Breast epithelium (tissue), 3 donors: ENCODE measurements around the gene PIAS1.

Experiments
- CTCF ChIP-seq, 3 donors: fragments of 450-650 bp; IDR thresholded peaks; one replicate each; pipeline ENCODE4 v1.5.1; 2016 to 2017; ENCODE audit warnings: antibody characterized with exemption in 3 of 3, mild to moderate bottlenecking in 3 of 3, moderate library complexity in 3 of 3
- POLR2A ChIP-seq: fragments of 450-650 bp; IDR thresholded peaks from one replicate; pipeline ENCODE4 v1.6.1; 2016; ENCODE audit warnings: antibody characterized with exemption, mild to moderate bottlenecking, moderate library complexity
- POLR2AphosphoS5 ChIP-seq, 3 donors: sonication (generic); formaldehyde crosslinking; IDR thresholded peaks; one replicate each; pipeline ENCODE4 v1.6.1; 2017; ENCODE audit warnings: antibody characterized with exemption in 3 of 3

GRCh38 chr15:68143785-68144184 is 89.7 kb downstream of the PIAS1 start:
- no peak for TF ChIP-seq POLR2AphosphoS5 (IDR thresholded peaks at IDR 0.05)
- TF ChIP-seq CTCF (IDR thresholded peaks at IDR 0.05): no peak
- no peak for TF ChIP-seq POLR2A
